Esophagus squamous epithelium (tissue), 5 donors: ENCODE results near the gene CHAD. TPM values are rescaled to one million over a fixed set of nuclear protein-coding genes. Genes with fewer than 3 reads are reported as not detected.

Experiments used
- DNase-seq: peaks from one replicate; lab custom pipeline; 2025; lab: John Stamatoyannopoulos, UW
- H3K27ac ChIP-seq, 4 donors: fragments of 200-600 bp; sonication (generic); one replicate each; pipeline ENCODE4 v1.5.1; 2016 to 2019; ENCODE audit warnings: mild to moderate bottlenecking in 1 of 4
- H3K27me3 ChIP-seq, 4 donors: fragments of 200-600 bp; sonication (generic); 1 replicate in 3 of 4; 2 replicates in 1 of 4; pipeline versions ENCODE4 v1.5.1 to v1.6.0; 2017 to 2021; ENCODE audit warnings: antibody characterized with exemption in 1 of 4
- H3K36me3 ChIP-seq, 3 donors: fragments of 200-600 bp; sonication (generic); one replicate each; pipeline ENCODE4 v1.5.1; 2016 to 2019
- H3K4me1 ChIP-seq, 3 donors: fragments of 200-600 bp; sonication (generic); one replicate each; pipeline ENCODE4 v1.5.1; 2017 to 2019
- H3K4me3 ChIP-seq, 4 donors: fragments of 200-600 bp; sonication (generic); 1 replicate in 3 of 4; 2 replicates in 1 of 4; pipeline ENCODE4 v1.5.1; 2016 to 2019; ENCODE audit warnings: mild to moderate bottlenecking in 2 of 4, moderate library complexity in 1 of 4
- H3K9me3 ChIP-seq, 3 donors: fragments of 200-600 bp; sonication (generic); one replicate each; pipeline ENCODE4 v1.5.1; 2016 to 2019
- CTCF ChIP-seq, 6 experiments: fragments of 450-650 bp in 4 of 6; fragments of 200-600 bp in 2 of 6; sonication (generic) in 2 of 6; IDR thresholded peaks; one replicate each; pipeline ENCODE4 v1.5.1; 2016 to 2019; ENCODE audit warnings: antibody characterized with exemption in 6 of 6, mild to moderate bottlenecking in 4 of 6, moderate library complexity in 4 of 6
- POLR2A ChIP-seq, 4 donors: fragments of 450-650 bp; IDR thresholded peaks; one replicate each; pipeline ENCODE4 v1.6.1; 2017; ENCODE audit warnings: antibody characterized with exemption in 4 of 4, mild to moderate bottlenecking in 4 of 4, moderate library complexity in 3 of 4
- WGBS, 2 donors: methylation state at CpG; one replicate each; pipeline ENCODE4 v1.1.5; 2018; 5-methylcytosine and 5-hydroxymethylcytosine counted together
- intact Hi-C: fragments of 100-400 bp; cut with DNase I; formaldehyde crosslinking; loops from one replicate; pipeline ENCODE4 v1.15.0; 2022
- total RNA-seq, 4 donors: library from RNA; depleted of rRNA; stranded (reverse); fragments of >200 nt; gene quantifications; one replicate each; pipeline ENCODE4 v1.1.0, GENCODE V29; 2016
- donor health status: DM: yes; HTN: yes; CAD: no.

The CHAD gene
- total RNA-seq, 4 donors from 2014 or later, result 0.19 to 0.80 TPM; not detected in 2

- H3K27me3 ChIP-seq, result no peaks in the 10 kb centered on the region
- H3K36me3 ChIP-seq, result peaks cover 0 to 18% (median 0%) of the 10 kb centered on the region in 3 donors
- no peaks in the 10 kb centered on the region for H3K9me3 ChIP-seq
- 54 to 57% methylated on average over 13 to 15 of the region's 16 CpGs for WGBS, 2 donors
- H3K4me1 ChIP-seq, result peaks cover 0 to 30% (median 8%) of the 10 kb centered on the region in 3 donors
- peak overlapping the region in 2 of 4 donors; percentile 28 to 51 for H3K27ac ChIP-seq
- no peak for TF ChIP-seq CTCF (IDR thresholded peaks at IDR 0.05)
- no peak for TF ChIP-seq POLR2A (IDR thresholded peaks at IDR 0.05)
- DNase-seq, result no peak
- H3K4me3 ChIP-seq, result no peak overlapping the region
- intact Hi-C loops, result no loop called here
Observed at GRCh38 chr17:50458701-50459676, 9.7 kb downstream of the CHAD start.

- H3K9me3 ChIP-seq, result no peaks in the 10 kb centered on the region
- H3K4me3 ChIP-seq, result no peak overlapping the region
- DNase-seq, result no peak
- peak overlapping the region in 2 of 4 donors; percentile 28 to 51 for H3K27ac ChIP-seq
- peaks cover 0 to 30% (median 8%) of the 10 kb centered on the region in 3 donors for H3K4me1 ChIP-seq
- peaks cover 0 to 13% (median 0%) of the 10 kb centered on the region in 3 donors for H3K36me3 ChIP-seq
- 37 to 47% methylated on average over 3 of the region's 3 CpGs for WGBS, 2 donors
- TF ChIP-seq CTCF (IDR thresholded peaks at IDR 0.05) (no peak), POLR2A (IDR thresholded peaks at IDR 0.05) (no peak)
- intact Hi-C loops, result no loop called here
- H3K27me3 ChIP-seq, result no peaks in the 10 kb centered on the region
Observed at GRCh38 chr17:50458270-50458669, 10.4 kb downstream of the CHAD start.

GRCh38 chr17:50457621-50458020 is 11.1 kb downstream of the CHAD start:
- WGBS, 2 donors, result 93 to 100% methylated on average over 3 to 4 of the region's 4 CpGs
- H3K36me3 ChIP-seq, result peaks cover 0 to 6% (median 0%) of the 10 kb centered on the region in 3 donors
- H3K4me1 ChIP-seq, result peaks cover 2 to 35% (median 8%) of the 10 kb centered on the region in 3 donors
- no peaks in the 10 kb centered on the region for H3K9me3 ChIP-seq
- H3K4me3 ChIP-seq, result no peak overlapping the region
- H3K27me3 ChIP-seq, result no peaks in the 10 kb centered on the region
- no peak overlapping the region for H3K27ac ChIP-seq
- no peak for DNase-seq
- no peak for TF ChIP-seq POLR2A (IDR thresholded peaks at IDR 0.05)
- TF ChIP-seq CTCF (IDR thresholded peaks at IDR 0.05), result no peak
- intact Hi-C loops, result no loop called here

GRCh38 chr17:50453901-50454300 is 14.8 kb downstream of the CHAD start:
- no peaks in the 10 kb centered on the region for H3K9me3 ChIP-seq
- H3K4me1 ChIP-seq, result peaks cover 8 to 51% (median 16%) of the 10 kb centered on the region in 3 donors
- DNase-seq, result no peak
- no peaks in the 10 kb centered on the region for H3K27me3 ChIP-seq
- no peak overlapping the region for H3K27ac ChIP-seq
- no peak overlapping the region for H3K4me3 ChIP-seq
- no peaks in the 10 kb centered on the region for H3K36me3 ChIP-seq
- TF ChIP-seq CTCF (IDR thresholded peaks at IDR 0.05), result no peak
- intact Hi-C loops, result no loop called here
- 90 to 92% methylated on average over 3 of the region's 3 CpGs for WGBS, 2 donors
